Thyroid gland (tissue), 4 donors: Measurements from ENCODE around the gene GNG4.

Experiments
- POLR2A ChIP-seq, 2 donors: fragments of 450-650 bp; IDR thresholded peaks; one replicate each; pipeline ENCODE4 v1.6.1; 2017; ENCODE audit warnings: antibody characterized with exemption in 2 of 2, mild to moderate bottlenecking in 2 of 2, moderate library complexity in 1 of 2
- TF ChIP-seq, protein P1 (sequence below), 6 experiments: fragments of 200-600 bp in 3 of 6; fragments of 450-650 bp in 3 of 6; sonication (generic) in 3 of 6; IDR thresholded peaks; one replicate each; pipeline ENCODE4 v1.5.1; 2016 to 2019; ENCODE audit warnings: antibody characterized with exemption in 6 of 6, mild to moderate bottlenecking in 2 of 6, inconsistent platforms in 1 of 6, moderate library complexity in 1 of 6

DNA sequence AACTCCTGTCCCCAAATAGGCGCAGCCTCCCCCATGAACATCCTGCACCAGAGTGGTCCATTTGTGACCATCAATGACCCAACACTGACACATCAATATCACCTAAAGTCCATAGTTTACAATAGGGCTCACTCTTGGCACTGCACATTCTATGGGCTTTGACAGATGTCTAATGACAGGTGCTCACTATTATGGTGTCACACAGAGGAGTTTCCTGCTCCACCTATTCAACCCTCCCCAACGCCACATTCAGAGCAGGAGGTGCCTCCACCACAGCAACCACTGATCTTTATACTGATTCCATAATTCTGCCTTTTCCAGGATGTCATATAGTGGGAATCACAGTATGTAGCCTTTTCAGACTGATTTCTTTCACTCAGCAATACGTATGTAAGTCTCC is 24.2 kb downstream of the GNG4 start:
- TF ChIP-seq, protein P1, sequence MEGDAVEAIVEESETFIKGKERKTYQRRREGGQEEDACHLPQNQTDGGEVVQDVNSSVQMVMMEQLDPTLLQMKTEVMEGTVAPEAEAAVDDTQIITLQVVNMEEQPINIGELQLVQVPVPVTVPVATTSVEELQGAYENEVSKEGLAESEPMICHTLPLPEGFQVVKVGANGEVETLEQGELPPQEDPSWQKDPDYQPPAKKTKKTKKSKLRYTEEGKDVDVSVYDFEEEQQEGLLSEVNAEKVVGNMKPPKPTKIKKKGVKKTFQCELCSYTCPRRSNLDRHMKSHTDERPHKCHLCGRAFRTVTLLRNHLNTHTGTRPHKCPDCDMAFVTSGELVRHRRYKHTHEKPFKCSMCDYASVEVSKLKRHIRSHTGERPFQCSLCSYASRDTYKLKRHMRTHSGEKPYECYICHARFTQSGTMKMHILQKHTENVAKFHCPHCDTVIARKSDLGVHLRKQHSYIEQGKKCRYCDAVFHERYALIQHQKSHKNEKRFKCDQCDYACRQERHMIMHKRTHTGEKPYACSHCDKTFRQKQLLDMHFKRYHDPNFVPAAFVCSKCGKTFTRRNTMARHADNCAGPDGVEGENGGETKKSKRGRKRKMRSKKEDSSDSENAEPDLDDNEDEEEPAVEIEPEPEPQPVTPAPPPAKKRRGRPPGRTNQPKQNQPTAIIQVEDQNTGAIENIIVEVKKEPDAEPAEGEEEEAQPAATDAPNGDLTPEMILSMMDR (IDR thresholded peaks at IDR 0.05), result no peak
- no peak for TF ChIP-seq POLR2A (IDR thresholded peaks at IDR 0.05)
